Gastroesophageal sphincter (tissue), 3 donors: Measurements from ENCODE around the gene RAB6B.

Experiments
- CTCF ChIP-seq, 4 experiments: fragments of 200-600 bp in 2 of 4; fragments of 450-650 bp in 2 of 4; sonication (generic) in 1 of 4; IDR thresholded peaks; one replicate each; pipeline ENCODE4 v1.5.1; 2017 to 2019; ENCODE audit warnings: antibody characterized with exemption in 4 of 4, mild to moderate bottlenecking in 2 of 4, moderate library complexity in 2 of 4
- POLR2AphosphoS5 ChIP-seq: sonication (generic); formaldehyde crosslinking; IDR thresholded peaks from one replicate; pipeline ENCODE4 v1.6.1; 2017; ENCODE audit warnings: antibody characterized with exemption

- TF ChIP-seq CTCF (IDR thresholded peaks at IDR 0.05) (no peak), POLR2AphosphoS5 (no peak)
These were observed 42.3 kb upstream of the RAB6B start for GRCh38 chr3:133937756-133938601.
